Middle frontal gyrus (tissue), 1 donor: ENCODE data around the gene ERP29.
"Not testable (repeated sequence)": the region's sequence is repeated elsewhere in the genome, so short reads cannot be mapped to it uniquely, and the experiment has no call there.

Experiments
- DNase-seq: peaks from one replicate; pipeline ENCODE4 v3.0.0-alpha.2; 2015; ENCODE audit warnings: low spot score; ENCODE audit errors: extremely low spot score

Gene ERP29

GRCh38 chr12:112001576-112001975, 11.7 kb upstream of the ERP29 start:
- DNase-seq = no peak

DNA sequence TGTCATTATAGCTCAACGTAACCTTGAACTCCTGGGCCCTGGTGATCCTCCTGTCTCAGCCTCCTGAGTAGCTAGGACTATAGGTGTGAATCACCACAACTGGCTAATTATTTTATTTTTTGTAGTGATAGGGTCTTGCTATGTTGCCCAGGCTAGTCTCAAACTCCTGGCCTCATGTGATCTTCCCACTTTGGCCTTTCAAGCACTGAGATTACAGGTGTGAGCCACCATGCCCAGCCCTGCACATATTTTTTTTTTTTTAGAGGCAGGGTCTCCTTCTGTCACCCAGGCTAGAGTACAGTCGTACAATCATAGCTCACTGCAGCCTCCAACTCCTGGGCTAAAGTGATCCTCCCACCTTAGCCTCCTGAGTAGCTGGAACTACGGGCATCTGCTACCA, 9.2 kb upstream of the ERP29 start:
- DNase-seq = no peak

DNA sequence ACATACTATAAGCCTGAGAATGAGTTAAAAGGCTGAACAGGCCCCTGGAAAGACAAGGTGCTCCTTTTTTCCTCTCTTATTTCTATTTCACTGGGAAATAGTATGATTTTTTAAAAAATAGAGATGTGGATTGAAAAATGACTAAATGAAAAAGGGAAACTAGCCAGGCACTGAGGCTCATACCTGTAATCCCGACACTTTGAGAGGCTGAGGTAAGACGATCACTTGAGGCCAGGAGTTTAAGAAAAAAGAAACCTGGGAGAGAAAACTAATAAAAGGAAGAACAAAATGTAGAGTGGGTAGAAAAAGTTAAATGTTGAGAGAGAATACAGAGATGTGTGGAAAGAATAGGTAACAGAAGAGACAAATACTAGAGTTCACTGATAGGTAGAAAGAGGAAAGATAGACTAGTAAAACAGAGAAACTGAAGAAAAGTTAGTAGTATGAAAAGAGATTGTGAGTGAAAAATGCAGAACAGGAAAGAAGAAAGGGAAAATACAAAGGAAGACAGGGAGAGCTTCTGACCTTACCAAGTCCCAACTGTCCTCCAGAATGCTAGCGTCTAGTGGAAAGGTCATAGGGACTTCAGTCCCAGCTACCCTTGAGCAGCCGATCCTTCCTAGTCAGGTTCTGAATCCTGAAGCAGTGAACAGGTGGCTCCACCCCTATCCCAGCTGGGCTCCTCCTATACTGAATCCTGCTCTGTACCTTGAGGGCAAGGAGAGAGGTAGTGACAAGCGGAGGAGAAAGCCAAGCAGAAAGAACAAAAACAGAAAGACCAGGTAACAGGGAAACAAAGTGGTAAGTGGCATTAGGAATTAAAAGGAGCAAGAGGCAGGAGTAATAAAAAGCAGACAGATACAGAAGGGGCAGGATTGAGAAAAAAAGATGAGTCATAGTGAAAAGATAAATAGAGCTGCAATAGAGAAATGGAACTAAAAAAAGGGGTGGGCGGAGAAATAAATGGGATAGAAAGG, 7.5 kb upstream of the ERP29 start:
- no peak for DNase-seq

DNA sequence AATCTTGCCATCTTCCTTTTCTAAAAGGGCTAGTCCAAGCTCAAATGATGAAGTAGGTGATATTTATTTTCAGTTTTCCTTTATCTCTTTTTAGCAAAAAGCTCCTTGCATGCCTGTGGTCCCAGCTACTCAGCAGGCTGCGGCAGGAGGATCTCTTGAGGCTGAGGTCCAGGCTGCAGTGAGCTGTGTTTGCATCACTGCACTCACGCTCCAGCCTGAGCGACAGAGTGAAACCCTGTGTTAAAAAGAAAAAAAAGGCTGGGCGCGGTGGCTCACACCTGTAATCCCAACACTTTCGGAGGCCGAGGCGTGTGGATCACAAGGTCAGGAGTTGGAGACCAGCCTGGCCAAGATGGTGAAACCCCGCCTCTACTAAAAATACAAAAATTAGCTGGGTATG, 5.3 kb upstream of the ERP29 start:
- no peak for DNase-seq

DNA sequence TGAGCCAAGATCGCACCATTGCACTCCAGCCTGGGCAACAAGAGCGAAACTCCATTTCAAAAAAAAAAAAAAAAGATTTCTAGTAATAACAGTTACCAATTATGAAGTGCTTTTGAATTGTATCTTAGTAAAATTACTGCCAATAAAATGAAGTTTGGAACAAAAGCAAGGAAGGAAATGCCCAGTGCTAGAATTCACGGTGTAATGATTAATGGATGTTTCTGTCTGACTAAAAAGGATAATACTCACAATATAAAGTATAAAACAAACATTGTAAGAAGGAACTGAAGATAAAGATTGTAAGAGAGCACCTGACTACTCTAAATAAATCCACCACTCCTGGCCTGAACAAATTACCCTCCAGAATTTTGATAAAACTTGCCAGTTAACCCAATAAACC, 4.3 kb upstream of the ERP29 start:
- DNase-seq = no peak

DNA sequence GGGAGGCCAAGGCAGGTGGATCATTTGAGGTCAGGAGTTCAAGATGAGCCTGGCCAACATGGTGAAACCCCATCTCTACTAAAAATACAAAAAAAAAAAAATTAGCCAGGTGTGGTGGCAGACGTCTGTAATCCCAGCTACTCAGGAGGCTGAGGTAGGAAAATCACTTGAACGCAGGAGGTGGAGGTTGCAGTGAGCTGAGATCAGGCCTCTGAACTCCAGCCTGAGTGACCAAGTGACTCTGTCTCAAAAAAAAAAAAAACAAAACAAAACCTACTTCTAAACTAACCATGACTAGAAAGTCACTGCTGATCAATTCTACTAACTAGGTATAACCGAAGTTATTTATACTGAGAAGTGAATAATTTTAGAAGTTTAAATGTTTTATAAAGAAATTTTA, 3.6 kb upstream of the ERP29 start:
- not testable (repeated sequence) for DNase-seq

DNA sequence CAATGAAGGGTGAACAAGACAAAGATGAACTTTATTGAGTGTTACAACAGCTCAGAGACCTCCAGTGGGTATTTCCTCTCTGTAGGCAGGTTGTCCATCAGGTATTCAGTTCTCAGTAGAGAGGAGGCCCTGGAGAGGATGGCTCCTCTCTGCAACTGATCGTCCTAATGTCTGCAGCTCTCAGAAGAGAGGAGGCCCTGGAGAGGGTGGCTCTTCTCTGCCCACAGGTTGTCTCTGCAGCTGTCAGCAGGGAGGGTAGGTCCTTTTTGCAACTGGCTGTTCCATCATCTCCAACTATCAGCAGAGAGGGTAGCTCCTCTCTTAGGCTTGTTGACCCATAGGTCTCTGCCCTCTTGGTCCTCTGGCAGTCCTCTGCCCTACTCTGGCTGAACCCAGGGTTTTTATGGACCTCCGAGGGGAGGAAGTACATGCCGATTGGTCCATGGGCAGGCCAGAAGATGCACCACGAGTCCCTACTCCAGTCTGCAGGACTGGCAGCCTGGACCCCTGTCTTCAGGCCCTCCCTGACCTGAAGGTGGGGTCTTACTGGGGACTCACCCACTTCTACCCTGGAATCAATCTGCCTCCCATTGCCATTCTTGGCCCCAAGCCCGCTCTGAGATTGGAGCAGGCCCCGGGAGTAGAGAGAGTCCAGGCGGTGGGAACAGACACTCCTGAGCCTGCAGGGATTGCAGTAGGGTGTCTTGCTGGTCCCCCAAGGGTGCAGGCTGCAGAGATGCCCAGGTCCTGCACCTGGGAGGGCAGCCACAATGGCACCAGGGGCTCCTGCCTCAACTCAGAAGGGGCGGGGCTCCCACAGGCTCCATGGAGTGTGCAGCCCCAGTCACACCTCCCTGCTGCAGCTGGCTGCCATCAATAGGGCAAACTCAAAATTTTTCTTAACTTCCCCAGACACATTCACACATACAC, 2.5 kb upstream of the ERP29 start:
- DNase-seq = no peak

- no peak for DNase-seq
Observed at GRCh38 chr12:112011685-112012084, 1.5 kb upstream of the ERP29 start.

DNA sequence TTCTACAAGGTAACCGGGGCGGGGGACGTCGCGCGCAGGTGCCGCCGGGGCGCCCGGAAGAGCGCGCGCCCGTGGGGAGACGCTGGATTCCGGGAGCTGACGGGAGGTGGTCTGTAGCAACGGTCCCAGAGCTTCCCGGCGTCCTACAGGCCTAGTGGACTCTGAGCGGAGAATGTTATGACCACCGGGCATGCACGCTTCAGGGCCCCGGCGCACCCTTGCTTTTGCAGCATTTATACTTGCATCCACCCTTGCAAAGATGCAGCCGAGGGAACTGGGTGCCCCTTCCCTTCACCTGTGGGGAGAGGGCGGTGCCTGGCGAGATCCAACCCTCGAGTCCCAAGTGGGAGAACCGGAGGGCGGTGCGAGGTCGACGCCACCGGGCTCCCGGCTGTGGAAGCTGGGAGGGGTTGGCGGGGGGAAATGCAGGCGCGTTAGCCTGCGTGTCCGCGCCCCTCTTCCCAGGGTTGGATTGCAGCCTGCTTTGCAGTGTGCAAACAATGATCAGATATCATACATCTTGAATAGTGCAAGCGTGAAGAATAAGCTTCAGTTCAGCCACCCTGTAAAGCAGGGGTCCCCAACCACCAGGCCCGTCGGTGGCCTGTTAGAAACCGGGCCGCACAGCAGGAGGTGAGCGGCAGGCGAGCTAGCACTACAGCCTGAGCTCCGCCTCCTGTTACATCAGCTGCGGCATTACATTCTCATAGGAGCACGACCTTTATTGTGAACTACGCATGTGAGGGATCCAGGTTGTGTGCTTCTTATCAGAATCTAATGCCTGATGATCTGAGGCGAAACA, 576 bp downstream of the ERP29 start:
- no peak for DNase-seq

GRCh38 chr12:112015938-112016337, 2.7 kb downstream of the ERP29 start:
- DNase-seq = no peak

GRCh38 chr12:112017041-112017440, 3.8 kb downstream of the ERP29 start:
- DNase-seq = no peak

GRCh38 chr12:112018571-112019237, 5.5 kb downstream of the ERP29 start:
- no peak for DNase-seq

DNA sequence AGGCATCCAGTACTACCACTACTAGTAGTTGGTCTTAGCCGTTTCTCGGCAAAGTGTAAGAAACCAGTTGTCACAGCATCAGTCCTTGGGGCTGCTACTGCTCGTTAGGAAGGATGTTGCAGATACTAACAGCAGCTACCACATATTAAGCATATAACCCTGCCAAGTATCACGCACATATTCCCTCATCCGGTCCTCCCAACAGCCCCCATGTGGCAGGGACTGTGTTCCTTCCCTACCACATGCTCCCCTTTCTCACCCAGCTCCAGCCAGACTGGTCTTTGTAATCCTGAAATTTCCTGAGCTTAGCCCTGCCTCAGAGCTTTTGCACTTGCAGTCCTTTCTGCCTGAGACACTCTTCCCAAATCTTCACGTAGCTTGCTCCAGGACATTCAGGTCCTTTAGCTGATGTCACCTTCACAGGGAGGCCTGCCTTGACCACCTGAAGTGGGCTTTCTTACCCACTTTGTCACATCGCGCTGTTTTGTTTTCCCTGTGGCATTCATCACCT, 7.8 kb downstream of the ERP29 start:
- no peak for DNase-seq

DNA sequence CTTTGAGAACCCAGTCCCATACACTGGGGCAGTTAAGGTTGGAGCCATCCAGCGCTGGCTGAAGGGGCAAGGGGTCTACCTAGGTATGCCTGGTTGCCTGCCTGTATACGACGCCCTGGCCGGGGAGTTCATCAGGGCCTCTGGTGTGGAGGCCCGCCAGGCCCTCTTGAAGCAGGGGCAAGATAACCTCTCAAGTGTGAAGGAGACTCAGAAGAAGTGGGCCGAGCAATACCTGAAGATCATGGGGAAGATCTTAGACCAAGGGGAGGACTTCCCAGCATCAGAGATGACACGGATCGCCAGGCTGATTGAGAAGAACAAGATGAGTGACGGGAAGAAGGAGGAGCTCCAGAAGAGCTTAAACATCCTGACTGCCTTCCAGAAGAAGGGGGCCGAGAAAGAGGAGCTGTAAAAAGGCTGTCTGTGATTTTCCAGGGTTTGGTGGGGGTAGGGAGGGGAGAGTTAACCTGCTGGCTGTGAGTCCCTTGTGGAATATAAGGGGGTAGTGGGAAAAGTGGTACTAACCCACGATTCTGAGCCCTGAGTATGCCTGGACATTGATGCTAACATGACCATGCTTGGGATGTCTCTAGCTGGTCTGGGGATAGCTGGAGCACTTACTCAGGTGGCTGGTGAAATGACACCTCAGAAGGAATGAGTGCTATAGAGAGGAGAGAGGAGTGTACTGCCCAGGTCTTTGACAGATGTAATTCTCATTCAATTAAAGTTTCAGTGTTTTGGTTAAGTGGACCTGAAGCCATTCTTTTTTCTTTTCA, 9.2 kb downstream of the ERP29 start:
- no peak for DNase-seq

GRCh38 chr12:112023759-112024396, 10.7 kb downstream of the ERP29 start:
- no peak for DNase-seq

DNA sequence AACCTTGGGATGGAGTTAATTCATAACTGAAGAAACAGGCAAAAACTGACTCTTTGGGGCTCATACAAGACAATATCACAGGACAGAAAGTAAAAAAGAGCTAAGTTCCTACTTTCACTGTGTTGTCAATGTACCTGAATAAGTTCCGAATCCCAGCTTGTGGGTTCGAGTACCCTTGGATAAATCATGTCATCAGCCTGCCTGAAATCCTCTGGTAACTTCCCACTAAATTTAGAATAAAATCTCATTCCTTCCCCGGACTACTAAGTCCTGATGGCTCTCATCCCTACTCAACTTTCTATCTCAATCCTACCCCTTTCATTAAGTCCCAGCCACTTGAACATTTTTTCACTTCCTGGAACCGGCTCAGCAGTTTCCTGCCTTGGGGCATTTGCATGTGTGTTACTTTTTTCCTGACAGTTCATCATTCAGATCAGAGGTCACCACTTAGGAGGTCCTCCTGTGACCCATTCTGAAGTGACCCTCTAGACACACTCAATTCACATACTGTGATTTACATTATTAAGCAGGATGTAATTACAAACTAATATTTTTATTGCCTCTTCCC, 12.7 kb downstream of the ERP29 start:
- DNase-seq = no peak

- DNase-seq = no peak
Observed at GRCh38 chr12:112029301-112029700, 16.1 kb downstream of the ERP29 start.

DNA sequence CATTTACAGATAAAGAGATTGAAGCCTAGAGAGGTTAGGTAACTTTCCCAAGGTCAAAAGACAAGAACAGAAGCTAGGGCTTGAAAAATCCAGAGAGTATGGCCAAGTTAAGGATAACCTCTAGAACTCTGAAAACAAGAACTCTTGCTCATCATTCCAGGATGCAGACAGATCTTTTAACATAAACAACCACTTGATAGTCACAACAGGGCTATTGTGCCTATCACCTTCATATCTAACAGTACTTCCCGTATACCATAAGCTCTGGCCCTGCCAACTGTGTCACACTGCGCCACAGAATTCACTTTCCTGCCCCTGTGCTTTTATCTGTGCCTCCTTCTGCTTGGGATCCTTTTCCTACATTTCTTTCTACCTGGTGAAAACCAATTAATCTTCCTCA, 18.2 kb downstream of the ERP29 start:
- no peak for DNase-seq

DNA sequence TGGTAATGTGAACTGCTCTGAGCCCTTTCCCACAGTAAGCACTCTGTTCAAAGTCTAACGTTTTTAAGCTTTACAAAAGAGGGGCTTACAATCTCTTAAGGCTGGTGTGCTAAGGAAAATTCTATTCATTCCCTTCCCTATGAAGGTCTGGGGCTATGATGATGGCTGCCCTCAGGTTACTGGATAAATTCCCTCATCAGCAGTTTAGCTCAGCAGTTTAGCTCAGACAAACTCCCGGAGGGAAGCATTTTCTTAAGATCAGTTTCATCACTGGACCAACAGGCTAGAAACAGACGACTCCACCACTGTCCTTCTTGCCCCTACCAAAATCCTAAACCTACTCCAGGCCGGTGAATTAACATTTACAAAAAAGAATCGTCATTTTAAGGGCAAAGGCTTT, 19.1 kb downstream of the ERP29 start:
- no peak for DNase-seq
